HG02852 (cell line): ENCODE measurements around the gene YTHDC1.
"Not testable (repeated sequence)": the region's sequence is repeated elsewhere in the genome, so short reads cannot be mapped to it uniquely, and the experiment has no call there.

Experiments
- ATAC-seq: cut with Tn5 transposase; IDR thresholded peaks from one replicate; pipeline ENCODE4 v1.9.1; 2021; ENCODE audit warnings: mild to moderate bottlenecking, moderate library complexity; ENCODE audit not compliant: unreplicated experiment

YTHDC1 gene

GRCh38 chr4:68297137-68297536, 52.8 kb downstream of the YTHDC1 start:
- ATAC-seq: no peak

- no peak for ATAC-seq
These were observed 58.6 kb downstream of the YTHDC1 start for GRCh38 chr4:68291256-68291655.

- no peak for ATAC-seq
These were observed 61.5 kb downstream of the YTHDC1 start for GRCh38 chr4:68288393-68288740.

GRCh38 chr4:68287704-68288392, 62.0 kb downstream of the YTHDC1 start:
- ATAC-seq: no peak

GRCh38 chr4:68283714-68284113, 66.2 kb downstream of the YTHDC1 start:
- no peak for ATAC-seq

GRCh38 chr4:68283095-68283494, 66.8 kb downstream of the YTHDC1 start:
- ATAC-seq: no peak

GRCh38 chr4:68281796-68282740, 67.8 kb downstream of the YTHDC1 start:
- not testable (repeated sequence) for ATAC-seq

GRCh38 chr4:68278029-68278428, 71.9 kb downstream of the YTHDC1 start:
- no peak for ATAC-seq

- no peak for ATAC-seq
These were observed 72.3 kb downstream of the YTHDC1 start for GRCh38 chr4:68277627-68278026.

GRCh38 chr4:68272860-68273259, 77.0 kb downstream of the YTHDC1 start:
- peak; percentile 53 for ATAC-seq

GRCh38 chr4:68272380-68272779, 77.5 kb downstream of the YTHDC1 start:
- peak; percentile 84 for ATAC-seq

- peak; percentile 55 for ATAC-seq
These were observed 78.0 kb downstream of the YTHDC1 start for GRCh38 chr4:68271851-68272357.

- ATAC-seq: no peak
These were observed 82.4 kb downstream of the YTHDC1 start for GRCh38 chr4:68267433-68267944.

GRCh38 chr4:68264875-68265565, 84.9 kb downstream of the YTHDC1 start:
- ATAC-seq: no peak
